ENCODE measurements around the gene FAM170B.

- TF ChIP-seq POLR2A (IDR thresholded peaks at IDR 0.05; ENCODE audit: low read depth, low read length) = no peak
- no peak for TF ChIP-seq POLR2AphosphoS5 (IDR thresholded peaks at IDR 0.05; ENCODE audit: low read depth, low read length)
- no peak for TF ChIP-seq TAF1 (IDR thresholded peaks at IDR 0.05; ENCODE audit: borderline replicate concordance, low read depth, low read length)
These were observed 1.5 kb downstream of the FAM170B start for GRCh38 chr10:49132362-49132737.

Data from GM12892 (cell line).